ENCODE measurements around the gene TBC1D8.
A peak's percentile ranks its signal among the peaks of the same experiment; 100 is the strongest.

Gene TBC1D8

GRCh38 chr2:101151146-101151858 is at the start of gene TBC1D8:
Gene TBC1D8 (minus strand): TSS chr2:101151382. CDS start chr2:101151253, 129 bp downstream.
- TF ChIP-seq, protein P1, sequence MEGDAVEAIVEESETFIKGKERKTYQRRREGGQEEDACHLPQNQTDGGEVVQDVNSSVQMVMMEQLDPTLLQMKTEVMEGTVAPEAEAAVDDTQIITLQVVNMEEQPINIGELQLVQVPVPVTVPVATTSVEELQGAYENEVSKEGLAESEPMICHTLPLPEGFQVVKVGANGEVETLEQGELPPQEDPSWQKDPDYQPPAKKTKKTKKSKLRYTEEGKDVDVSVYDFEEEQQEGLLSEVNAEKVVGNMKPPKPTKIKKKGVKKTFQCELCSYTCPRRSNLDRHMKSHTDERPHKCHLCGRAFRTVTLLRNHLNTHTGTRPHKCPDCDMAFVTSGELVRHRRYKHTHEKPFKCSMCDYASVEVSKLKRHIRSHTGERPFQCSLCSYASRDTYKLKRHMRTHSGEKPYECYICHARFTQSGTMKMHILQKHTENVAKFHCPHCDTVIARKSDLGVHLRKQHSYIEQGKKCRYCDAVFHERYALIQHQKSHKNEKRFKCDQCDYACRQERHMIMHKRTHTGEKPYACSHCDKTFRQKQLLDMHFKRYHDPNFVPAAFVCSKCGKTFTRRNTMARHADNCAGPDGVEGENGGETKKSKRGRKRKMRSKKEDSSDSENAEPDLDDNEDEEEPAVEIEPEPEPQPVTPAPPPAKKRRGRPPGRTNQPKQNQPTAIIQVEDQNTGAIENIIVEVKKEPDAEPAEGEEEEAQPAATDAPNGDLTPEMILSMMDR (conservative IDR thresholded peaks at IDR 0.05; ENCODE audit: control insufficient read depth, insufficient read depth, low read depth, low read length), result no peak
- H3K4me3 ChIP-seq (ENCODE audit: control insufficient read depth, low read depth, low read length), result peak within 1 kb of the TSS; percentile 66
- peak; percentile 75 for DNase-seq (ENCODE audit: low read depth)

DNA sequence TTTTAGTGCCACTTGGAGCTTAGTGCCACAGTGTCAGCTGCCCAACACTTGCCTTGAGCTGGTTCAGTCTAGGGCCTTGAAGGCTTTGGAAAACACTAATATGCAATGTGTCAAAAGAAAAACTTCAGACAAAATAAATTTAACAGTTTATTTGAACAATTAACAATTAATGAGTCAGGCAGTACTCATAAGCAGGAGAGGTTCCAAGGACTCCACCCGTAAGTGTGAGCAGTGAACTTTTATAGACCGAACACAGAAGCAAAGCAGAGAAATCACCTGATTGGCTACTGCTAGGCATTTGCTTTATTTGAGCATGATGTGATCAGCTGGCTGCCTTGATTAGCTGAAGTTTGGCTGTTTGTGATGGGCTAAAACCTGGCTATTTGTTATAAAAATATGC is 49.5 kb upstream of the TBC1D8 start:
- DNase-seq (ENCODE audit: low read depth), result peak; percentile 76
- H3K4me3 ChIP-seq (ENCODE audit: control insufficient read depth, low read depth, low read length), result no peak overlapping the region
- TF ChIP-seq, protein P1 (conservative IDR thresholded peaks at IDR 0.05; ENCODE audit: control insufficient read depth, insufficient read depth, low read depth, low read length), result no peak

DNA sequence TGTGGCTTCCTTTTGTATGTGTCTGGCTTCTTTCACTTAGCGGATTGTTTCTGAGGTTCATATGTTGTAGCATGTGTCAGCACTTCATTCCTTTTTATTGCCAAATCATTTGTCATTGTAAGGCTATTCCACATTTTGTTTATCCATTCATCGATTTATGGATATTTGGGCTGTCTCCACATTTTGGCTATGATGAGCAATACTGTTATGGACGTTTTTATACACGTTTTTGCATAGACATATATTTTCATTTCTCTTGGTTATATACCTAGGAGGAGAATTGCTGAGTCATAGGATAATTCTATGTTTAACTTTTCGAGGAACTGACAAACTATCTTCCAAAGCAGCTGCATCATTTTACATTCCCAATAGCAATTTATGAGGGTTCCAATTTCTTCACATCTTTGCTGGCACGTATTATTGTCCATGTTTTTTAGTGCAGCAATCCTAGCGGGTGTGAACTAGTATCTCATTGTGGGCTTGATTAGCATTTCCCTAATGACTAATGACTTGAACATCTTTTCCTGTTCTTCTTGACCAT is 48.1 kb upstream of the TBC1D8 start:
- no peak overlapping the region for H3K4me3 ChIP-seq (ENCODE audit: control insufficient read depth, low read depth, low read length)
- TF ChIP-seq, protein P1 (conservative IDR thresholded peaks at IDR 0.05; ENCODE audit: control insufficient read depth, insufficient read depth, low read depth, low read length), result no peak
- peak; percentile 79 for DNase-seq (ENCODE audit: low read depth)

- H3K4me3 ChIP-seq (ENCODE audit: control insufficient read depth, low read depth, low read length), result no peak overlapping the region
- TF ChIP-seq, protein P1 (conservative IDR thresholded peaks at IDR 0.05; ENCODE audit: control insufficient read depth, insufficient read depth, low read depth, low read length), result no peak
- DNase-seq (ENCODE audit: low read depth), result no peak
These were observed 46.6 kb upstream of the TBC1D8 start for GRCh38 chr2:101197814-101198213.

GRCh38 chr2:101197215-101197745 is 46.1 kb upstream of the TBC1D8 start:
- DNase-seq (ENCODE audit: low read depth), result peak; percentile 18
- no peak overlapping the region for H3K4me3 ChIP-seq (ENCODE audit: control insufficient read depth, low read depth, low read length)
- TF ChIP-seq, protein P1 (conservative IDR thresholded peaks at IDR 0.05; ENCODE audit: control insufficient read depth, insufficient read depth, low read depth, low read length), result peak; percentile 18

GRCh38 chr2:101195871-101196661 is 44.9 kb upstream of the TBC1D8 start:
- no peak for DNase-seq (ENCODE audit: low read depth)
- TF ChIP-seq, protein P1 (conservative IDR thresholded peaks at IDR 0.05; ENCODE audit: control insufficient read depth, insufficient read depth, low read depth, low read length), result no peak
- no peak overlapping the region for H3K4me3 ChIP-seq (ENCODE audit: control insufficient read depth, low read depth, low read length)
